Panc1 (cell line): Measurements from ENCODE around the gene NDUFS6.

Experiments
- CTCF ChIP-seq: fragments of 450-650 bp; IDR thresholded peaks from 2 replicates; pipeline ENCODE4 v1.5.1; 2017; ENCODE audit warnings: mild to moderate bottlenecking
- SIN3A ChIP-seq: IDR thresholded peaks from 2 replicates; pipeline ENCODE4 v1.6.1; 2012; ENCODE audit warnings: low read depth, mild to moderate bottlenecking, low read length, moderate library complexity, borderline replicate concordance; ENCODE audit not compliant: insufficient read depth
- TCF7L2 ChIP-seq: IDR thresholded peaks from 2 replicates; pipeline ENCODE4 v1.6.1; 2011; ENCODE audit warnings: mild to moderate bottlenecking, low read depth, low read length, inconsistent platforms

- TF ChIP-seq CTCF (no peak), TCF7L2 (no peak), SIN3A (no peak)
These were observed 22.8 kb upstream of the NDUFS6 start for GRCh38 chr5:1778138-1779020.
